ENCODE results near the gene NF1.

NF1 gene

DNA sequence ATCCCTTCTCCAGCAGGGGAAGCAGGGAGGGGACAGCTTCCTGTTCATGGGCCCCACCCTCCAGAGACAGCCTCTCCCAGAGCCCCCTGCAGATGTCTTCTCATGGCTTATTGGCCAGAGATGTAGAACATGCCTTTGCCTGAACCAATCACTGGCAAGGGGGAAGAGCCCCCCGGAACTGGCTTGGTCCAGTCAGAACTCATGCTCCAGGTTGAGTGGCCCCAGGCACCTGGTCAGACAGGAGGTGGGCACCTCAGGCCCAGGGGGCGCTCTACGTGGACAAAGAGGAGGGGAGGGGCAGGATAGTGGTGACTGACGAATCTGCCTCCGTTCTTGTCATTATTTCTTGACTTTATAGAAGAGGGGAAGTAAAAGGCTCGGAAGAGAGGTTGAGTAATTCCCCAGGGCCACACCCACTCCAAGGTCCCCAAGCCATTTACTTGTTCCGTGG is 320.3 kb downstream of the NF1 start:
- H4K20me1 ChIP-seq = no peaks in the 10 kb centered on the region
- H3K27ac ChIP-seq = no peak overlapping the region
- peak overlapping the region; percentile 63 for H3K4me2 ChIP-seq

DNA sequence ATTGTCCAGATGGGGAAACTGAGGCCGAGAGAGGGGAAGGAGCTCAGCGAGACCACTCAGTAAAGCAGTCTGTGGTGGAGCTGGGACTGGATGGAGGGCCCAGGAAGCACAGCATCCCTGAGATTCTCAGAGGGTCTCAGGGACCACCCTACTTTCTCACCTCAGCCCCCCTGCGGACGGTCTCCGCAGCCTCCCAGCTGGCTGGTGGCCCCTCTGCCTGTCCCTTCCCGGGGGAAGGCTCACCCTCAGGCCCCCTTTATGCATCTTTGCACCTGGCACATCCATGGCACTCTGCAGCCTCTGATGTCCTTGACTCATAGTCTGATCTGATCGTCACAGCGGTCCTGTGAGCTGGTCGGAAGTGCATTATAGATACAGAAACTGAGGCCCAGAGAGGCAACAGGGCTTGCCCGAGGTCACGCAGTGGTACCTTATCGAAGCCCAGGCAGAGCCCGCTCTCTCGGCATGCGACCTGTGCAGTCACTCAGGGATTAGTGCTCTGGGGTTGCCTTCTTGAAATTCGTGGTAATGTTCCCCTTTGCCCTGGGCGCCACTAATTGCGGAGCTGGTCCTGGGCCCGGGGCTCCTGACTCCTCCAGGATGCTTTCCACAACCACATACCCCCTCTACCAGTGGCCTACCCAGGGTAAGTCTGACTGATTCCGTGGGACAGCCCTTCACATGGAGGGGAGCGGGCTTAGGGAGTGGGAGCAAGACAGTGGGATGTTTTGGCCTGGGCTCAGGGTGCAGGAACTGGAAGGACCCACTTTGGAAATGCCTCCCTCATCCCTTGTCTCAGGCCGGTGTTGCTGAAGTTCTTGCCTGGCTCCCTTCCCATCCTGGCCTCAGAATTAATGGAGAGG is 321.1 kb downstream of the NF1 start:
- Histone ChIP-seq H3K27ac (no peak overlapping the region), H3K9ac (no peak overlapping the region), H3K4me3 (no peak overlapping the region), H3K9me3 (no peaks in the 10 kb centered on the region), H3K27me3 (no peaks in the 10 kb centered on the region), H3K36me3 (no peaks in the 10 kb centered on the region), H3K4me2 (no peak overlapping the region; the same call in 1 of the 2 replicates), H4K20me1 (no peaks in the 10 kb centered on the region), H3K4me1 (peaks cover 18% of the 10 kb centered on the region)
- TF ChIP-seq Cebpa-rat (IDR thresholded peaks at IDR 0.05) = no peak

More for the DNA sequence above, 320.3 kb downstream of the NF1 start:
- no peaks in the 10 kb centered on the region for H3K9me3 ChIP-seq
- no peaks in the 10 kb centered on the region for H3K36me3 ChIP-seq
- H3K9ac ChIP-seq = no peak overlapping the region
- H3K4me1 ChIP-seq = peaks cover 18% of the 10 kb centered on the region
- no peak for TF ChIP-seq Cebpa-rat (IDR thresholded peaks at IDR 0.05)
- H3K4me3 ChIP-seq = no peak overlapping the region
- H3K27me3 ChIP-seq = no peaks in the 10 kb centered on the region

- Histone ChIP-seq H3K4me2 (no peak overlapping the region), H3K4me1 (peaks cover 18% of the 10 kb centered on the region), H3K36me3 (no peaks in the 10 kb centered on the region), H3K9ac (no peak overlapping the region), H3K27me3 (no peaks in the 10 kb centered on the region), H3K27ac (no peak overlapping the region), H3K4me3 (no peak overlapping the region), H4K20me1 (no peaks in the 10 kb centered on the region), H3K9me3 (no peaks in the 10 kb centered on the region)
- TF ChIP-seq Cebpa-rat (IDR thresholded peaks at IDR 0.05) = no peak
Measured at GRCh38 chr17:31416503-31416923, 321.7 kb downstream of the NF1 start.

DNA sequence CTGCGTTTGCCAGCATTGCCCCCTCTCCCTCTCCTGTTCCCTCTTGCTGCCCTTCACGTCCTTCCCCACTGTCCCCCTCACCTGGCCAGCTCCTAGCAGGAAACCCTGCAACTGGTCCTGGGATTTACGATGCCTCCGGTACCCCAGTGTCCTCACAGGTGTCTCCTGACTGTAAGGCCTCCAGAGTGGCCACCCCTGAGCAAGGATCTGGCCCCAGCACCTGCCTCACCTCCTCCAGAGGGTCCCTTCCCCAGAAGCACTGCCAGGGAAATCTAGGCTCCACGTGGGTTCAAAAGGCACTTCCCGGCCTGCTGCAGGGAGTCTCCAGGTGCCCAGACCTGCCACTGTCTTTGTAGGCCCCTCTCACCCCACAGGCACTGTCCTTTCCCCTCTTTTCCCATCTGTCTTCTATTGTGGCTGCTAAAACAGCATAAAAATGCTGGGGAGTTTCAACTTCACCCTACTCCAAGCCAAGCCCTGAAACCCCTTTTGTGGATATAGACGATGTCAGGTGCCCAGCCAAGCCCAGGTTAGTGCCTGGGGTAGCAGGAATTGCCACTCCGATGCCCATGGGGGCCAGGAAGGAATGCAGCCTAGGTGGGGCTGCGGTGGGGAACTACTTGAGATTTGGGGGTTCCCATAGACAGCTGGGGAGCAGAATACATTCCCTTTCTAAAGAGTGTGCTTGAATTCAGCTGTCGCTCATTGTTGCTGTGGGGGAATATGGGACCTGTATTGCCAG is 322.4 kb downstream of the NF1 start:
- Histone ChIP-seq H4K20me1 (no peaks in the 10 kb centered on the region), H3K36me3 (no peaks in the 10 kb centered on the region), H3K4me1 (peaks cover 18% of the 10 kb centered on the region), H3K4me2 (no peak overlapping the region), H3K9ac (no peak overlapping the region), H3K27me3 (no peaks in the 10 kb centered on the region), H3K9me3 (peaks cover 6% of the 10 kb centered on the region), H3K4me3 (no peak overlapping the region), H3K27ac (no peak overlapping the region)
- no peak for TF ChIP-seq Cebpa-rat (IDR thresholded peaks at IDR 0.05)

GRCh38 chr17:31418773-31419350 is 324.1 kb downstream of the NF1 start:
- Histone ChIP-seq H3K9ac (no peak overlapping the region), H3K27me3 (no peaks in the 10 kb centered on the region), H3K4me2 (no peak overlapping the region), H3K36me3 (no peaks in the 10 kb centered on the region), H3K4me3 (no peak overlapping the region), H3K27ac (no peak overlapping the region), H4K20me1 (no peaks in the 10 kb centered on the region), H3K9me3 (peaks cover 21% of the 10 kb centered on the region), H3K4me1 (peaks cover 18% of the 10 kb centered on the region)
- no peak for TF ChIP-seq Cebpa-rat (IDR thresholded peaks at IDR 0.05)

- H3K4me3 ChIP-seq = no peak overlapping the region
- no peak overlapping the region for H3K4me2 ChIP-seq
- no peaks in the 10 kb centered on the region for H3K27me3 ChIP-seq
- H3K4me1 ChIP-seq = peaks cover 20% of the 10 kb centered on the region
- peaks cover 21% of the 10 kb centered on the region for H3K9me3 ChIP-seq
- H3K27ac ChIP-seq = no peak overlapping the region
- no peaks in the 10 kb centered on the region for H3K36me3 ChIP-seq
- no peaks in the 10 kb centered on the region for H4K20me1 ChIP-seq
- TF ChIP-seq Cebpa-rat (IDR thresholded peaks at IDR 0.05) = no peak
- no peak overlapping the region for H3K9ac ChIP-seq
Measured at GRCh38 chr17:31422443-31422842, 327.7 kb downstream of the NF1 start.

- Histone ChIP-seq H3K4me3 (no peak overlapping the region), H3K4me2 (peak overlapping the region; percentile 74)
- TF ChIP-seq Cebpa-rat (IDR thresholded peaks at IDR 0.05) = no peak
Measured at GRCh38 chr17:31424944-31425281, 330.1 kb downstream of the NF1 start.

GRCh38 chr17:31425282-31426040 is 330.7 kb downstream of the NF1 start:
- Histone ChIP-seq H3K9me3 (peaks cover 21% of the 10 kb centered on the region), H3K36me3 (no peaks in the 10 kb centered on the region), H3K9ac (no peak overlapping the region; the same call in 1 of the 2 replicates), H3K4me3 (no peak overlapping the region), H3K27me3 (no peaks in the 10 kb centered on the region), H4K20me1 (no peaks in the 10 kb centered on the region), H3K4me1 (peaks cover 43% of the 10 kb centered on the region), H3K27ac (peak overlapping the region; percentile 60; the same call in 1 of the 2 replicates), H3K4me2 (peak overlapping the region; percentile 74)
- no peak for TF ChIP-seq Cebpa-rat (IDR thresholded peaks at IDR 0.05)

More at GRCh38 chr17:31424944-31425281, 330.1 kb downstream of the NF1 start:
- peaks cover 21% of the 10 kb centered on the region for H3K9me3 ChIP-seq
- H4K20me1 ChIP-seq = no peaks in the 10 kb centered on the region
- H3K27me3 ChIP-seq = no peaks in the 10 kb centered on the region
- no peak overlapping the region for H3K27ac ChIP-seq
- peaks cover 43% of the 10 kb centered on the region for H3K4me1 ChIP-seq
- no peak overlapping the region for H3K9ac ChIP-seq
- no peaks in the 10 kb centered on the region for H3K36me3 ChIP-seq

All from BLaER1 (cell line).